ENCODE measurements around the gene CNKSR2. TPM values are rescaled to one million over a fixed set of nuclear protein-coding genes. Genes with fewer than 3 reads are reported as not detected.

CNKSR2 gene
- total and polyA plus RNA-seq, 2 experiments from 2014 or later = 13.9 to 40.9 TPM

GRCh38 chrX:21658152-21658737, 284.0 kb downstream of the CNKSR2 start, which contains the start of gene KLHL34 (continued):
- no peak for TF ChIP-seq ZNF462 (CRISPR knock-in tag; IDR thresholded peaks at IDR 0.05)
- TF ChIP-seq ETS1 (IDR thresholded peaks at IDR 0.05) = no peak

GRCh38 chrX:21658746-21659145, 284.5 kb downstream of the CNKSR2 start:
- peaks cover 4% of the 10 kb centered on the region; the same call in 2 of the 3 replicates for H3K4me1 Mint-ChIP-seq
- ATAC-seq (peak; percentile 83), DNase-seq (ENCODE audit: low spot score) (peak; percentile 76)

More at GRCh38 chrX:21658746-21659145, 284.5 kb downstream of the CNKSR2 start:
- Mint-ChIP-seq H3K27ac (no peak overlapping the region), H3K36me3 (ENCODE audit: low read depth) (peaks cover 2% of the 10 kb centered on the region; the same call in 1 of the 3 replicates), H3K4me3 (peak overlapping the region; percentile 74), H3K27me3 (ENCODE audit: insufficient read depth, low read depth, poor library complexity) (peaks cover 3% of the 10 kb centered on the region), H3K9me3 (peaks cover 3% of the 10 kb centered on the region; the same call in 1 of the 3 replicates)
- H3K36me3 ChIP-seq (ENCODE audit: insufficient read depth) = no peaks in the 10 kb centered on the region
- no peak overlapping the region for H3K27ac ChIP-seq (ENCODE audit: low read depth)
- H3K4me2 ChIP-seq = peak overlapping the region; percentile 73
- H3K4me3 ChIP-seq = peak overlapping the region; percentile 61
- H3K27me3 ChIP-seq (ENCODE audit: insufficient read depth) = peaks cover 8% of the 10 kb centered on the region; the same call in 1 of the 2 replicates
- no peaks in the 10 kb centered on the region for H3K4me1 ChIP-seq (ENCODE audit: insufficient read depth)
- H3F3A ChIP-seq (replicated peaks; ENCODE audit: low read depth) = no peaks in the 10 kb centered on the region
- peak overlapping the region; percentile 74; the same call in 1 of the 2 replicates for H2AFZ ChIP-seq
- no peaks in the 10 kb centered on the region for H3K79me2 ChIP-seq (replicated peaks; ENCODE audit: insufficient read depth)
- no peaks in the 10 kb centered on the region for H3K9me2 ChIP-seq (ENCODE audit: insufficient read depth)
- TF ChIP-seq REST (IDR thresholded peaks at IDR 0.05; ENCODE audit: unreplicated experiment) (no peak), EZH2phosphoT487 (IDR thresholded peaks at IDR 0.05; ENCODE audit: unreplicated experiment) (no peak)
- H4K20me1 ChIP-seq (replicated peaks; ENCODE audit: insufficient read depth) = no peaks in the 10 kb centered on the region
